Measurements from ENCODE around the gene ZFP91. TPM values are rescaled to one million over a fixed set of nuclear protein-coding genes. Genes with fewer than 3 reads are reported as not detected.

The ZFP91 gene
- total RNA-seq, 1 experiment from 2014 or later, result 80.4 TPM

GRCh38 chr11:58613228-58613627 is 34.4 kb downstream of the ZFP91 start:
- ATAC-seq (no peak), DNase-seq (ENCODE audit: low read depth, low spot score) (no peak)
- in situ Hi-C loops (cut with HindIII; ENCODE audit: low pct_unique_long_range_greater_than_20kb, low sequenced_read_pairs) (no loop called here), intact Hi-C loops (cut with micrococcal nuclease; ENCODE audit: unreplicated experiment) (no loop called here)
- Histone ChIP-seq H3K27me3 (ENCODE audit: control insufficient read depth, insufficient read depth, low read length) (no peaks in the 10 kb centered on the region), H3K4me3 (ENCODE audit: low read depth in 2 of 2, low read length in 2 of 2) (no peak overlapping the region), H3K4me1 (ENCODE audit: control insufficient read depth, insufficient read depth, low read length) (no peaks in the 10 kb centered on the region), H3K27ac (ENCODE audit: low read length) (no peak overlapping the region), H3K9me3 (ENCODE audit: control insufficient read depth, insufficient read depth, low read depth, low read length) (no peaks in the 10 kb centered on the region), H3K36me3 (ENCODE audit: control insufficient read depth, insufficient read depth, low read length) (peaks cover 66% of the 10 kb centered on the region)
- POLR2A ChIA-PET, result no interaction called here
- TF ChIP-seq SIN3A (IDR thresholded peaks at IDR 0.05; ENCODE audit: borderline replicate concordance, insufficient read depth, low read depth, low read length) (no peak), CTCF (IDR thresholded peaks at IDR 0.05) (no peak), POLR2AphosphoS5 (IDR thresholded peaks at IDR 0.05; ENCODE audit: low read depth, low read length) (no peak), TCF7L2 (IDR thresholded peaks at IDR 0.05; ENCODE audit: low read depth, low read length) (no peak), REST (IDR thresholded peaks at IDR 0.05; ENCODE audit: insufficient read depth in 1 of 2, low read depth in 2 of 2, low read length in 1 of 2) (no peak)
- CTCF ChIA-PET, result no interaction called here
- BruUV-seq (replicated peaks), result no TSS peak

- H3K27ac ChIP-seq (ENCODE audit: low read length), result no peak overlapping the region
- intact Hi-C loops (cut with micrococcal nuclease; ENCODE audit: unreplicated experiment) (no loop called here), in situ Hi-C loops (cut with HindIII; ENCODE audit: low pct_unique_long_range_greater_than_20kb, low sequenced_read_pairs) (no loop called here)
- no peak for ATAC-seq
- no peak for DNase-seq (ENCODE audit: low read depth, low spot score)
- POLR2A ChIA-PET, result no interaction called here
- CTCF ChIA-PET, result no interaction called here
- BruUV-seq (replicated peaks), result no TSS peak
- no peak for TF ChIP-seq TCF7L2 (IDR thresholded peaks at IDR 0.05; ENCODE audit: low read depth, low read length)
- TF ChIP-seq POLR2AphosphoS5 (IDR thresholded peaks at IDR 0.05; ENCODE audit: low read depth, low read length), result no peak
- TF ChIP-seq REST (IDR thresholded peaks at IDR 0.05; ENCODE audit: insufficient read depth in 1 of 2, low read depth in 2 of 2, low read length in 1 of 2), result no peak
- peaks cover 81% of the 10 kb centered on the region for H3K36me3 ChIP-seq (ENCODE audit: control insufficient read depth, insufficient read depth, low read length)
- no peak overlapping the region for H3K4me3 ChIP-seq (ENCODE audit: low read depth in 2 of 2, low read length in 2 of 2)
- no peaks in the 10 kb centered on the region for H3K27me3 ChIP-seq (ENCODE audit: control insufficient read depth, insufficient read depth, low read length)
- H3K9me3 ChIP-seq (ENCODE audit: control insufficient read depth, insufficient read depth, low read depth, low read length), result no peaks in the 10 kb centered on the region
- H3K4me1 ChIP-seq (ENCODE audit: control insufficient read depth, insufficient read depth, low read length), result no peaks in the 10 kb centered on the region
Measured at GRCh38 chr11:58615559-58615958, 36.7 kb downstream of the ZFP91 start.

Measured in Panc1 (cell line).